Measurements from ENCODE around the gene SERP1. TPM values are rescaled to one million over a fixed set of nuclear protein-coding genes. Genes with fewer than 3 reads are reported as not detected.

Gene SERP1
- total RNA-seq, 2 donors from 2014 or later, result 212 to 239 TPM

DNA sequence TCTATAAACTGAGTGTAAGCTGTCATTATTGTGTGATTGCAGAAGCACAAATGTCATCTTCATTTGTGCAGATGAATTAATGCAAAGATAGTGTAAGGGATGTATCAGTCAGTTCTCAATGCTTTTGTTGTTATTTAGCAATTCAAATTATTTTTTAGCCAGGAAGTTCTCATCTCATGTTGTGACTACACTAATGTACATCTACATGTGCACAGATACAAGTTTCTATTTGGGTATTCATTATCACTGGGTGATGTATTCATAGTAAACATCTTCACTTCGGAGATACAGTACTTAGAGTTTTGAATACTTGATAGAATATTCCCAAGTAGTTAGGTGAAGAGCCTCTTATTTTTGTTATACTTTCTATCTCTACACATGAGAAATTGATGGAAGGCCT lies 11.4 kb upstream of the SERP1 start:
- Histone ChIP-seq H3K27me3 (replicated peaks; ENCODE audit: insufficient read depth) (no peaks in the 10 kb centered on the region), H3K36me3 (peaks cover 10% of the 10 kb centered on the region), H3K9me3 (no peaks in the 10 kb centered on the region), H3K4me1 (ENCODE audit: control insufficient read depth in 1 of 2, low read depth in 2 of 2) (no peaks in the 10 kb centered on the region), H3K27ac (no peak overlapping the region), H3K4me3 (no peak overlapping the region)
- TF ChIP-seq, protein P1, sequence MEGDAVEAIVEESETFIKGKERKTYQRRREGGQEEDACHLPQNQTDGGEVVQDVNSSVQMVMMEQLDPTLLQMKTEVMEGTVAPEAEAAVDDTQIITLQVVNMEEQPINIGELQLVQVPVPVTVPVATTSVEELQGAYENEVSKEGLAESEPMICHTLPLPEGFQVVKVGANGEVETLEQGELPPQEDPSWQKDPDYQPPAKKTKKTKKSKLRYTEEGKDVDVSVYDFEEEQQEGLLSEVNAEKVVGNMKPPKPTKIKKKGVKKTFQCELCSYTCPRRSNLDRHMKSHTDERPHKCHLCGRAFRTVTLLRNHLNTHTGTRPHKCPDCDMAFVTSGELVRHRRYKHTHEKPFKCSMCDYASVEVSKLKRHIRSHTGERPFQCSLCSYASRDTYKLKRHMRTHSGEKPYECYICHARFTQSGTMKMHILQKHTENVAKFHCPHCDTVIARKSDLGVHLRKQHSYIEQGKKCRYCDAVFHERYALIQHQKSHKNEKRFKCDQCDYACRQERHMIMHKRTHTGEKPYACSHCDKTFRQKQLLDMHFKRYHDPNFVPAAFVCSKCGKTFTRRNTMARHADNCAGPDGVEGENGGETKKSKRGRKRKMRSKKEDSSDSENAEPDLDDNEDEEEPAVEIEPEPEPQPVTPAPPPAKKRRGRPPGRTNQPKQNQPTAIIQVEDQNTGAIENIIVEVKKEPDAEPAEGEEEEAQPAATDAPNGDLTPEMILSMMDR (IDR thresholded peaks at IDR 0.05), result no peak
- DNase-seq (ENCODE audit: low spot score) (no peak), ATAC-seq (ENCODE audit: insufficient number of reproducible peaks, low FRiP score, low read depth) (no peak)

DNA sequence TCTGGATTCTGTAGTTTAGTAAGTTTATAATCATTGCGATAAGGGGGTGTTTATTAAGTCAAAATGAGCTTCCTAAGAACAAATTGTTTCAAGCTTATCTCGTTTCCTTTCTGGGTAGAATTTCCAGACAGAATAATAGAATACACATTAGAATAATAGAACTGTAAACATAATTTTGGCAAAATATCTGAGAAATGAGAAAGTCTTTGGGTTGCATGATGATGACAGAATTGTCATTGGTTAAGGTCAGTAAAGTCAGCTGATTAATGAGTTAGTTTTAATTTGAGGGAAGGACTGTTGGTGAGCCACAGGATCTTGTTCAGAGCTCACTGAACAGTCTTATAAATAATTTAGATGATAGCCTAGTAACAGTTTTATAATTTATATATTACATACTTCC lies 10.5 kb upstream of the SERP1 start:
- Histone ChIP-seq H3K4me1 (ENCODE audit: control insufficient read depth in 1 of 2, low read depth in 2 of 2) (no peaks in the 10 kb centered on the region), H3K27me3 (replicated peaks; ENCODE audit: insufficient read depth) (no peaks in the 10 kb centered on the region), H3K27ac (no peak overlapping the region), H3K9me3 (no peaks in the 10 kb centered on the region), H3K4me3 (no peak overlapping the region), H3K36me3 (peaks cover 10% of the 10 kb centered on the region)
- TF ChIP-seq, protein P1 (IDR thresholded peaks at IDR 0.05), result no peak
- DNase-seq (ENCODE audit: low spot score), result no peak
- ATAC-seq (ENCODE audit: insufficient number of reproducible peaks, low FRiP score, low read depth), result no peak

DNA sequence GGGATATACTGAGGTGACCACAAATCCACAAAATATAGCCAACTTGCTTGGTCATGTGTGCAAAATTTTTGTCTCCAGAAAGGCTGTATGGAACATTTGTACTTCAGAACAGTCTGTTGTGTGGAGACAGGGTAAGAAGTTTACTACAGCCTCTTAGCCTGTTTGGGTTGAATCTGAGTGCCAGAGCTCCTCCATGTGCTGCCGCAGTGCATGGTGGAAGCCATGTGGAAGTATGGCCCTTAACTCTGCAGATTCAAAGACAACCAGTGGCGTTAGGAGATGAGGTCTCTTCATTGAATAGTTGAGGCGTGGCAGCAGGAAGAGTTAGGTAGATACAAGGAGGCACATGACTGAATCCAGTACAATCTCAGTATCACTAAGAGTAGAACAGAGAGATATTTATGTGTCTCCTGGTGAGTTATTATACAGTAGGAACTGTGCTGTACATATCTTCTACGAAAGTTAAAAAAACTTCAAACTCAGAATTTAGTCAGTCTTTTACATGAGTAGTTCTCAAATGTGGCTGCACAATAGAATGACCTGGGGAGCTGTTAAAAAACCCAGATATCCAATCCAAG lies 9.7 kb upstream of the SERP1 start:
- TF ChIP-seq, protein P1 (IDR thresholded peaks at IDR 0.05), result no peak
- Histone ChIP-seq H3K27me3 (replicated peaks; ENCODE audit: insufficient read depth) (no peaks in the 10 kb centered on the region), H3K4me1 (ENCODE audit: control insufficient read depth in 1 of 2, low read depth in 2 of 2) (no peaks in the 10 kb centered on the region), H3K9me3 (no peaks in the 10 kb centered on the region), H3K4me3 (no peak overlapping the region), H3K36me3 (peaks cover 10% of the 10 kb centered on the region), H3K27ac (no peak overlapping the region)
- DNase-seq (ENCODE audit: low spot score) (no peak), ATAC-seq (ENCODE audit: insufficient number of reproducible peaks, low FRiP score, low read depth) (no peak)

DNA sequence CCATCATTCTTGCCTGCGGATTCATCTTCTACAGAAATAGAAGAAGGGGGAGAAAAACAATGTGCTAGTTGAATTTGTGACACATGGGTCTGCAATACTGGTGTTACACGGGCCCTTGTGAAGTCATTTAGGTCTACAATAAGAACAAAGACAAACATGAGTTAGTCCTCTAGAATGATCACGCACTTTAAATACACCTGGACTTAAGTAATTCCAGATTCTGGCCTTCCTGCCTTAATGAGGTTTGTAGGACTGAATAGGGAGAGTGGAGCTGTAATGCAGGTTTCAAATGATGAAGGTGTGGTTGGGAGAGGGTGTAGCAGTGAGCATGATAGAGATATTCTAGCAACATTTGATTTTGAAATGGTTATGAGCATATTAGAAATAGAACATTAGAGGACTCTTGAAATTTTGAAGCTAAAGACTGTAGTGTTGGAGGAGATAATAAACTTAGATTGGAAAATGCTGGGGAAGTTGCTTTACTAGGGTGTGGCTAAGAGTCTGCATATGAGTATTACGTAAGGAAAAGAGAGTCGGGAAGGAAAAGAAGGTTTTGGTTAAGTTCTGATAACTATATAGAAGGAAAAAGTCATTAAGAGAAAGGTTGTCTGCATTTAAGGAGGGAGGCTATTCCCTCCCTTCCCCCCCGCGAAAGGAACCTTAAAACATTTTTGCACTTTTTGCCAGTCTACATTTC lies 897 bp upstream of the SERP1 start:
- ATAC-seq (ENCODE audit: insufficient number of reproducible peaks, low FRiP score, low read depth), result no peak
- H3K27ac ChIP-seq, result peak overlapping the region; percentile 89 to 100
- H3K4me3 ChIP-seq, result peak overlapping the region; percentile 98
- TF ChIP-seq, protein P1 (IDR thresholded peaks at IDR 0.05), result no peak
- H3K27me3 ChIP-seq (replicated peaks; ENCODE audit: insufficient read depth), result no peaks in the 10 kb centered on the region
- H3K4me1 ChIP-seq (ENCODE audit: control insufficient read depth in 1 of 2, low read depth in 2 of 2), result peaks cover 34 to 42% of the 10 kb centered on the region in 2 donors
- no peak for DNase-seq (ENCODE audit: low spot score)
- no peaks in the 10 kb centered on the region for H3K9me3 ChIP-seq
- H3K36me3 ChIP-seq, result peaks cover 8% of the 10 kb centered on the region

DNA sequence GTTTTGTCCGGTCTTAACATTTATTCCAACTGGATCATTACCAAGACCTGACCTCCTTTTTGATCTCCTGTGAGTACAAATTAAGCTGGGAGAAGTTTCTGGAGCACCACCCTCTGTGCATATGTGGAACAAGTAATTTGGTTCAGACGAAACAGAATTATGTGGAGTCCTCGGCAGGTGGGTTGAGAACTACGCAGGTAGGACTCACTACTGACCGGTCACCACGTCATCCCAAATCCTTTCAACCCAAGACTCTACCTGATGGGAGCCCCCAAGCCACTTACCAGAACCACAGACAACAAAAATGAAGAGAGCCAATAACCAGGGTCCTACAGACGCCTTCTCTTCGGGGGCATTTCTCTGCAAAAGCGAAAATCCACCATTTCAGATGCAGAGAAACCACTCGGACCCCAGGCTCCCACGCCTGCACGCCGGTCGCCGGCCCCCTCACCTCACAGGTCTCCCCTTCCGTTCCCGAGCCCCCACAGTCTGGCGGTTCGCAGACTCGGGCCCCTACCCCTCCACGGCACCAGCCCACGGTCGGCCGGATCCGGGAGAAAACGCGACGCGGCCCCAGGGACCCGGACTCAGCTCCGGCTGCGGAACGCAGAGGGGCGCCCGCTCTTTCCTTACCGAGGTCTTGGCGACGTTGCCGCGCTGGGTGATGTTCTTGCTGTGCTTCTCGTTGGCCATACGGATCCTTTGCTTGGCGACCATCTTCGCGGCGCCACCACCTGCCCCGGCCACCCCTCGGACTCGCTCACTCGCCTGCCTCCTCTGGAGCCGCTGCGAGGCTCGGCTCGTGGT lies 674 bp downstream of the SERP1 start:
- TF ChIP-seq, protein P1 (IDR thresholded peaks at IDR 0.05), result no peak
- peaks cover 8% of the 10 kb centered on the region for H3K36me3 ChIP-seq
- H3K27me3 ChIP-seq (replicated peaks; ENCODE audit: insufficient read depth), result no peaks in the 10 kb centered on the region
- no peaks in the 10 kb centered on the region for H3K9me3 ChIP-seq
- H3K27ac ChIP-seq, result peak overlapping the region; percentile 98 to 100
- peak overlapping the region; percentile 98 for H3K4me3 ChIP-seq
- DNase-seq (ENCODE audit: low spot score) (peak; percentile 9), ATAC-seq (ENCODE audit: insufficient number of reproducible peaks, low FRiP score, low read depth) (no peak)
- H3K4me1 ChIP-seq (ENCODE audit: control insufficient read depth in 1 of 2, low read depth in 2 of 2), result peaks cover 37 to 46% of the 10 kb centered on the region in 2 donors

Data from thoracic aorta (tissue), 2 donors.